NCI-H1105 treated with DMSO at 0.1 percent for 48 hours (cell line): ENCODE measurements around the gene VWA8.

Experiments used
- DNase-seq: peaks from one replicate; lab custom pipeline; 2025; lab: John Stamatoyannopoulos, UW

Gene VWA8

GRCh38 chr13:41960637-41961465, at the start of gene VWA8:
Gene VWA8, minus strand, starts transcription at chr13:41961109. Its CDS starts 94 bp downstream, at chr13:41961015.
- peak; percentile 52 for DNase-seq

DNA sequence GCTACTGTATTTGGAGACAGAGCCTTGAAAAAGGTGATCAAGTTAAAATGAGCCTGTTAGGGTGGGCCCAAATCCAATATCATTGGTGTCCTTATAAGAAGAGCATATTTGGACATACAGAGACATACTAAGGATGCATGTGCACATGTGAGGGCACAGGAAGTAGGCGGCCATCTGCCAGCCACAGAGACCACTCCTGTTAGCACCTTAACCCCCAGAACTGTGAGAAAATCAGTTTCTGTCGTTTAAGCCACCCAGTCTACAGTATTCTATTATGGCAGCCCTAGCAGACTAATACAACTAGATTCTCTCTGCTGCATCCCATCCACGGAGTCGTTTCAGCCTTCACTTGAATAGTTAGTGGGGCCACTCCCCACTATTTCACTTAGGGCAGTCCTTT, 48.1 kb upstream of the VWA8 start:
- no peak for DNase-seq

- DNase-seq: no peak
These were observed 46.9 kb upstream of the VWA8 start for GRCh38 chr13:42007844-42008243.

- no peak for DNase-seq
These were observed 41.2 kb upstream of the VWA8 start for GRCh38 chr13:42002066-42002465.

- no peak for DNase-seq
These were observed 40.7 kb upstream of the VWA8 start for GRCh38 chr13:42001580-42001979.

GRCh38 chr13:42000846-42001245, 39.9 kb upstream of the VWA8 start:
- DNase-seq: no peak

- no peak for DNase-seq
These were observed 36.5 kb upstream of the VWA8 start for GRCh38 chr13:41997396-41997795.

- no peak for DNase-seq
These were observed 35.0 kb upstream of the VWA8 start for GRCh38 chr13:41995946-41996345.

GRCh38 chr13:41995336-41995735, 34.4 kb upstream of the VWA8 start:
- DNase-seq: no peak

- no peak for DNase-seq
These were observed 33.8 kb upstream of the VWA8 start for GRCh38 chr13:41994696-41995095.

- DNase-seq: no peak
These were observed 31.0 kb upstream of the VWA8 start for GRCh38 chr13:41991936-41992335.

- DNase-seq: no peak
These were observed 27.3 kb upstream of the VWA8 start for GRCh38 chr13:41988244-41988643.

- DNase-seq: peak; percentile 24
These were observed 25.0 kb upstream of the VWA8 start for GRCh38 chr13:41985788-41986508.

DNA sequence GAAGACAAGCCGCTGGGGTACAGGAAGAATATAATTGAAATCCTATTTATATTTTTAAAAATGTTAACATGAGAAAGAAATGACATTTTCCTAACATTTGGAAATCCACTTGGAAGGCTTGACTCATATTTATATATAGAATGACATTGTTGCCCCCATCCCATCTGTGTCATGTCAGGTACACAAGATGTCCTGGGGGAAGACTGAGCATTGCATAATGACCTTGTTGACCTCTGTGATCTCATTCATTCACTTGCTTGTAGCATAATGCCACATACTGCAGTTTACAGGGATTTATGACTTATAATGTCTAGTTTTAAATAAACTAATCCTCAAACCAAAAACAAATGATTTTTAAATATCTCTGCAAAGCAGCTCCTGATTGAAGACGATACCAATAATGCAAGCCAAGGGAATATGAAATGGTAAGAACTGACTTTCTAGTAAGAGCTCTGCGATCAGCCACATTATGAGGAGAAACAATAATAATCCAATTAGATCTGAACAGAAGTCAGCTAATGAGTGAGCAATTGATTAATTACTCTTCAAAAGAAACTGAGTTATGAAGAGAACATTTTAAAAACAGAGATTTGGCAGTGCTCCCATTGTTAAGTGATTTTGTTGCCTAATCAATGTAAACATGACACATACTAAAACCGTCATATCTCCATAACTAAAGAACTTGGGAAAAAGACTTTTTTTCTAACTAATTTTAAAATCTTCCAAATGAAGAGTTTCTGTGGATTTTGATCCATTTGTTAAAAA, 21.2 kb upstream of the VWA8 start:
- no peak for DNase-seq

- no peak for DNase-seq
These were observed 17.1 kb upstream of the VWA8 start for GRCh38 chr13:41978007-41978406.

DNA sequence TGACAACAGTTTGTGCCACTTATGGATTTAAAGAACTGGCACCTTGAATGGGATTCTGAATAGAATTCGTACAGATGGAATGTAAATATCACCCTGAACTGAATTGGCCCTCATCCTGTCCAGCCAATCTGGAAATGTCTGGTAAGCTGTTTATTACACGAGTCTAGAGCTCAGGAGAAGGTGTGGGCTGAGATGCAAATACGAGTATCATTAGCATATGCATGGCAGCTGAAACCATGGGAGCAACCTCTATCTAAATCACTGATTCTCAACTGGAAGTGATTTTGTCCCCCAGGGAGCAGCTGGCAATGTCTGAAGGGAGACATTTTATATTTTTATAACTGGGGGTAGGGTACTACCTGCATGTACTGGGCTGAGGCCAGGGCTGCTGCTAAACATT, 15.6 kb upstream of the VWA8 start:
- no peak for DNase-seq

- DNase-seq: no peak
These were observed 13.5 kb upstream of the VWA8 start for GRCh38 chr13:41974262-41974900.

DNA sequence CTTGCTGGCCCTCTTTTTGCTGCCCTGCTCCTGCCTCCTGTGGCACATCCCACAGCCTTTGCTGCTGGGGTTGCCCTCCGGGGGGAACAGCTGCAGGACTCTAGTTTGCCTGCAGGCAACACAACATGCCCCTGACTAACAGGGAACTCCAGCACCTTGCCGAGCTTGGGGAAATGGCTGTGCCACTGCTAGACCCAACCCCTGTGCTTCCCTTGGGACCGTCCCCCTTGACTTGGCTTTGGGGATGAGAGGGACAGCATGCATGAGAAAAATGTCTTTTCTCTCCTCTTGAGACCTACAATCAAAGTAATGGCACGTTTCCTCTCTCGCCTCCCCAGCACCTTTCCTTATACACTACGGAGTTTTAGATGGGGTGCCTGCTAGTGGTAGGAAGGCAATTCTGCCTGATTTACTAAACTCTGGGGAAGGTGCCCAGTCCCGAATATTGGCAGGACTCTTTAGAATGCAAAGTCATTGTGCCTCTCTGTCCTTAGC, 12.4 kb upstream of the VWA8 start:
- no peak for DNase-seq

DNA sequence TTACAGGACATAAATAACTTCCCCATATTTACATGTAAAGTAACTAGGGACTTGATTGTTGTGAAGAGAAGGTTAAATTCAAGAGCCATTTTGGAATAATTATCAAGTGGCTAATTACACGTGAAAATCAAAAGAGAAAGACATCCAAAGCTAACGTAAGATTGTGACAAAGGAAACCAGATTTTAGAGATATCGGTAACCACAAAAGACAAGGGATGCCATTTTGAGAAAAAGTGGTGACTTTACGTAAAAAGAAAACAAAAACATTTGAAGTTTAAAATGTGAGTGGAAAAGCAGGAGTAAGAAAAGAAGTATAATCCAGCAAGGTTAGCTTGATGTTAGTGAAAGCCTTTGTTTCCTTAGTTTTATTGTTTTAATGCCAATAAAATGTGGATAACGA, 10.9 kb upstream of the VWA8 start:
- no peak for DNase-seq

DNA sequence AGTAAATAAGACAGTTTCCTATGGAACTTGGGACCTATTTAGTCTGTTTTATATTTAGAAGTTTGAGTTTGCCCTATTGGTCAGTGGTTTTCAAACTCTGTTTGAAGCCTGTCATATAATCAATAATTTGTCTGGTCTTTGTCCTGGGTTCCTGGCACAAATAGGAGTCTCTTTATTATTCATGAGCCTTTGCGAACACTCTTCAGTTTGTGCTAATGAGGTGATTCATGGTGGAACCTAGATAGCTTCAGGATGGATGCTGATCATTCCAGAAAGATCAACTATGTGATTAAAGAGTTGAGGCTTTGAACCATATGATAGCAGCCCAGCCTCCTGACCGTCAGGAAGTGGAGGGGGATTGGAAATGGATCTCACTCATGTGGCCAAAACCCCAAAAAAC, 10.0 kb upstream of the VWA8 start:
- DNase-seq: no peak

DNA sequence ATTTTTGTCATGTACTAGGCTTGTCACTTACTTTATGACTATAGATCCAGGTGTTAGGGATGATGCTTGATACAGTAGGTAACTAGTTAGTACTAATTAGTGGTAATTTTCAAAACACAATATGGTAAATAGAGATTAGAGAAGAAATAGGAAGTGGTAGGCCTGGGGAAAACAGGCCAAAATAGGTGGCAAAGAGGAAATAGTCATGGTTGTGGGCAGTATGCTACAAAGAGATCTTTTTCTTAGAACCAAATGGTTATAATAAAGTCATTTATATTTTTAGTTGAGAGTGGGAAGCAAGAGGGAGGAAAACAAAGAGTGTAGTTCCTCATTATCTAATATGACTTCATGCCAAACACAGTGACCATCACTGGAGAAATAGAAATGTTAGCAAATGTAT, 9.1 kb upstream of the VWA8 start:
- DNase-seq: no peak

DNA sequence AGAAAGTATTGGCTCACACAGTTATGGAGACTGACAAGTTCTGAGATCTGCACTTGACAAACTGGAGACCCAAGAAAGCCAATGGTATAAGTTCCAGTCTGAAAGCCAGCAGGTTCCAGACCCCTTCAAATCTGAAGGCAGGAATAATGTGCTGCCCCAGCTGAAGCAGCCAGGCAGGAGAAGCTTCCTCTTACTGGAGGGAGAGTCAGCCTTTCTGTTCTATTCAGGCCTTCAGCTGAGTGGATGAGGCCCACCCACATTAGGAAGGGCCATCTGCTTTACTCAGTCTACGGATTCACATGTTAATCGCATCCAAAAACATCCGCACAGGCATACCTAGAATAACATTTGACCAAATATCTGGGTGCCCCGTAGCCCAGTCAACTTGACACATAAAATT, 8.2 kb upstream of the VWA8 start:
- DNase-seq: no peak
